Astrocyte of the cerebellum (primary cell): ENCODE data around the gene IQSEC2.

Source experiments
- DNase-seq: peaks from one replicate; pipeline ENCODE4 v3.0.0-alpha.2; 2011; ENCODE audit warnings: low read depth
- H3K4me3 ChIP-seq: 2 replicates; pipeline ENCODE4 v1.5.1; 2011; ENCODE audit warnings: mild to moderate bottlenecking, low read depth, low read length, moderate library complexity
- CTCF ChIP-seq: IDR thresholded peaks from 2 replicates; pipeline ENCODE4 v1.5.1; 2012; ENCODE audit warnings: low read length, low read depth, moderate library complexity, mild to moderate bottlenecking; ENCODE audit errors: missing control alignments
- in situ Hi-C: cut with HindIII; loops from 2 replicates; pipeline ENCODE4 v1.10.0; 2017; ENCODE audit warnings: low sequenced_read_pairs

The IQSEC2 gene

DNA sequence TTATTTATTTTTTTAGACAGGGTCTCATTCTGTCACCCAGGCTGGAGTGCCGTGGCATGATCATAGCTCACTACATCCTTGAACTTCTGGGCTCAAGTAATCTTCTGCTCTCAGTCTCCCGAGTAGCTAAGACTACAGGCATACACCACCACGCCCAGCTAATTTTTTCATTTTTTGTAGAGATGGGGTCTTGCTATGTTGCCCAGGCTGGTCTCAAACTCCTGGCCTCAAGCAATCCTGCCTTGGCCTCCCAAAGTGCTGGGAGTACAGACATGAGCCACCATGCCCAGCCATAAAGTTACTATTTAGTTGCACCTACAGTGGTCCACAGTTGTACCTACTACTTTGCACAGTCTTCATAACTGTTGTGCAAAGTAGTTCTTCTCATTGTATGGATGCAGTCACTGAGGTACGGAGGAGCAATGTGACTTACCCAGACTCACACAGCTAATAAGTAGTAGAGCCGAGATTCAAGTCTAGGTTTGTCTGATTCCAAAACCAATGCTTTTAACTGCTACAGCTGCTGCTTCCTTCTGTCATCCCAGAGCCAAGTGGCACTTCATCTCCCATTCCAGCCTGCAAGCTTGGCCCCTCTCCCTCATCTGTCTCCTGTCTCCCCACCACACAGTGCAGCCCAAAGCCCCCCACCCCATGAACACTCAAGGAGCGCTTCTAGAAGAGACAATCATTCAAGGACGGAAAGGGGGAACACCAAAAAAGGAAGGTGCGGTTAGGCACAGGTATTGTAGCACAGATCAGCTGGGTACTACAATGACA, 24.0 kb upstream of the IQSEC2 start:
- no peak for DNase-seq
- TF ChIP-seq CTCF, result no peak
- no peak overlapping the region for H3K4me3 ChIP-seq
- in situ Hi-C loops, result no loop called here

- in situ Hi-C loops, result no loop called here
- DNase-seq, result no peak
- no peak overlapping the region for H3K4me3 ChIP-seq
- TF ChIP-seq CTCF, result no peak
Observed at GRCh38 chrX:53303195-53303594, 21.8 kb upstream of the IQSEC2 start.

GRCh38 chrX:53300157-53300556, 18.8 kb upstream of the IQSEC2 start:
- no peak for TF ChIP-seq CTCF
- no peak for DNase-seq
- in situ Hi-C loops, result no loop called here
- H3K4me3 ChIP-seq, result no peak overlapping the region

DNA sequence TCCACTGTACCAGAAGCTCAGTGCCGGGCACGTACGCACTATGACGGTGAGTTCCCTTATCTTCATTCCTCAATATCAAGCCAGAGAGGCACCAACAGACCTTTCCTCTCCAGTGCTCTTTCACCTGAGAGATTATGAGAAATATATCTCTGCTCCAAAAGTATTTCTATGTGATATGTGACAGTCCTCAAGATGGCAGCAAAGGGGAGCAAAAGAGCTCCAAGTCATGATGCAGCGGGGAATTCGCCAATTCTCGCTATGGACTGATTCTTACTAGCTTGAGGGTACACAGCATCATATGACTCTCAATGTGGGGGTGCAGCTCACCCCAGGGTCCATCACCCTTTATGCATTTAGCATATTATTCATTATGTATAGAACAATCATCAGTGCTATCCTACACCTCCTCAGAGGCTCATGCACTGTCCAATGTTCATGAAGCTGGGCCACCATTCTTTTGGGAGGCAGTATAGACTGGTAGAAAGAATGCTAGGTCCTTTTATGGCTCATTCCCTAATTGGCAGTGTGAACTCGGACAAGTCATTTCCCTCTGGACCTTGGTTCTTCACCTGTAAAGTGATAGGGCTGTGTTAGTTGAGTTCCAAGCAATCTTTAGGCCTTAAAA, 12.8 kb upstream of the IQSEC2 start:
- TF ChIP-seq CTCF, result peak; percentile 41
- no peak for DNase-seq
- no peak overlapping the region for H3K4me3 ChIP-seq
- in situ Hi-C loops, result no loop called here

DNA sequence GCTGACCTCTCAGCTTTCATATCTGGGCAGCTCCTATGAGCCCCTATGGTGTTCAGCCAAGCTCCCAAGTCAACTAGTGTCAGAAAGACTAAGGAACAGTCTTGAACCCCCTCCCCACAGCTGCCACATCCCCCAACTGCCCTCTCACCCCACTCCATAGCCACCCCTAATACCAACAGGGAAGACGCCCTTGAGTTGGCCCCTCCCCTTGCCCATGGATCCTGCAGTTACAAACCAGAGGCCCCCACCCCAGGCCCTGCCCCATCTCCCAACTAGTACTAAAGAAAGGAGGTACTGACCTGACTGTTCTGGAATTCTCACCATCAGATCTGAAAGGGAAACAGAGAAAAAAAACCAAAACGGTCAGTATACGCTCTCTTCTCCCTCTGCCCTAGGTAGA, 10.2 kb upstream of the IQSEC2 start:
- no peak overlapping the region for H3K4me3 ChIP-seq
- in situ Hi-C loops, result no loop called here
- no peak for TF ChIP-seq CTCF
- no peak for DNase-seq

DNA sequence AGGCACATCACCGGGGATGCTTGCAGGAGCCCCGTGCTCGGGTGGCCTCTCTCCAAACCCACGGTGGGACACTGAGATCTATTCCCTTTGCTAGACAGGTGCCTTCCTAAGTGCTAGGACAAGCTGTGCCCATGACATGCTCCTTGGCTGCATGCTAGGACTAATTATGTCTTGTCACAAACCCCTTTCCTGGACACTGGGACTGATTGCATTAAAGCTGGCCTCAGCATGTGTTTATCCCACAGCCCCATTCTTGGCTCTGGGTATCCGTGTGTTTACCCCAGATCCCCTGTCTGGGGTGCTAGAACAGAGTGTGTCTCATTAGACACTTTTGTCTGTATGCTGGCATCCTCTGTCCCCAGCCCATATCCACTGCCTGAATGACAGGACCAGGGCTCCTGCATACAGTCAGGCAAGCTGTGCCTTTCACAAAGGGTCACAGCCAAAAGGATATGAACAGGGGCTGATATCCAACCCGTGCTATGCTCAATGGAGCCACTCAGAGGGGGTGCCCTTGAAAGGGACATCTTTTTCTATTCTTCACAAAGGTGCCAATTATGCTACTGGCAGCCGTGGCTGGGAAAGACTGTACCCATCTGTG, 9.2 kb upstream of the IQSEC2 start:
- no peak for TF ChIP-seq CTCF
- no peak overlapping the region for H3K4me3 ChIP-seq
- no peak for DNase-seq
- in situ Hi-C loops, result no loop called here
